HepG2 (cell line): ENCODE measurements around the gene CTNND2. TPM values are rescaled to one million over a fixed set of nuclear protein-coding genes. Genes with fewer than 3 reads are reported as not detected.
"Not testable (repeated sequence)": the region's sequence is repeated elsewhere in the genome, so short reads cannot be mapped to it uniquely, and the experiment has no call there.

Experiments
- ATAC-seq: fragments of 200-7000 bp; cut with Tn5 transposase; 3 replicates; pipeline ENCODE4 v1.9.1; 2020; ENCODE audit warnings: mild to moderate bottlenecking, moderate library complexity
- BruUV-seq: library from RNA; stranded (reverse); fragments of 400-500 nt; replicated peaks from 2 replicates; lab custom pipeline; 2021; lab: Mats Ljungman, UMichigan
- CTCF ChIA-PET: fragments of 300-600 bp; formaldehyde crosslinking; extraction: SDS; loops from one replicate; lab custom pipeline; 2021; ENCODE audit warnings: low total read pairs, inconsistent platforms, low intra/inter-chr PET ratio; lab: Yijun Ruan, JAX
- POLR2A ChIA-PET: fragments of 350-600 bp; sonication (Branson Sonifier 250); formaldehyde crosslinking; loops from one replicate; lab custom pipeline; 2020; ENCODE audit warnings: antibody characterized with exemption, inconsistent platforms; lab: Yijun Ruan, JAX
- DNase-seq: peaks from one replicate; pipeline ENCODE4 v3.0.0-alpha.2; 2015; ENCODE audit warnings: low spot score
- FAIRE-seq: peaks from 3 replicates; lab custom pipeline; 2011; peaks lifted over from hg19 to GRCh38; lab: Jason Lieb, UNC
- H2AFZ ChIP-seq: one replicate; pipeline ENCODE4 v1.6.1; 2011; ENCODE audit warnings: low read length, inconsistent platforms
- H3K27ac ChIP-seq: fragments of 300-600 bp; 3 replicates; pipeline ENCODE4 v1.8.0; 2011; ENCODE audit warnings: mixed run types, mild to moderate bottlenecking, mixed read lengths, low read length, inconsistent platforms; ENCODE audit not compliant: insufficient read depth; ENCODE audit errors: extremely low read length
- H3K27me3 ChIP-seq, 2 experiments: fragments of 200-600 bp in 1 of 2; 2 replicates in 1 of 2; 3 replicates in 1 of 2; pipeline versions ENCODE4 v1.6.0 to v1.8.0; 2011; ENCODE audit warnings: low read length in 2 of 2, mild to moderate bottlenecking in 2 of 2, moderate library complexity in 2 of 2, inconsistent platforms in 1 of 2; ENCODE audit not compliant: insufficient read depth in 2 of 2, control insufficient read depth in 1 of 2
- H3K36me3 ChIP-seq, 2 experiments: fragments of 200-600 bp in 1 of 2; replicated peaks in 1 of 2; 2 replicates in 1 of 2; 3 replicates in 1 of 2; pipeline versions ENCODE4 v1.5.1 to v1.8.0; 2011; ENCODE audit warnings: low read length in 2 of 2, inconsistent platforms in 1 of 2; ENCODE audit not compliant: insufficient read depth in 2 of 2, control insufficient read depth in 1 of 2
- H3K4me1 ChIP-seq: 2 replicates; pipeline ENCODE4 v1.5.1; 2012; ENCODE audit warnings: low read length, inconsistent platforms; ENCODE audit not compliant: insufficient read depth
- H3K4me2 ChIP-seq: 2 replicates; pipeline ENCODE4 v1.6.0; 2011; ENCODE audit warnings: low read depth, low read length, inconsistent platforms
- H3K4me3 ChIP-seq, 3 experiments: fragments of 200-600 bp in 1 of 3; sonication (generic), shearing (Covaris generic) in 1 of 3; replicated peaks in 1 of 3; 2 replicates each; pipeline ENCODE4 v1.5.1; 2011 to 2016; ENCODE audit warnings: low read length in 3 of 3, inconsistent platforms in 2 of 3, low read depth in 2 of 3, mild to moderate bottlenecking in 2 of 3, control low read depth in 1 of 3, mixed read lengths in 1 of 3; ENCODE audit not compliant: insufficient read depth in 1 of 3
- H3K79me2 ChIP-seq: one replicate; pipeline ENCODE4 v1.6.1; 2011; ENCODE audit warnings: low read length, inconsistent platforms; ENCODE audit not compliant: insufficient read depth
- H3K9ac ChIP-seq: 2 replicates; pipeline ENCODE4 v1.6.0; 2011; ENCODE audit warnings: mild to moderate bottlenecking, low read depth, low read length, inconsistent platforms; ENCODE audit not compliant: insufficient read depth
- H3K9me3 ChIP-seq: 2 replicates; pipeline ENCODE4 v1.5.1; 2012; ENCODE audit warnings: mild to moderate bottlenecking, low read length
- H4K20me1 ChIP-seq: 2 replicates; pipeline ENCODE4 v1.6.0; 2011; ENCODE audit warnings: inconsistent platforms, mild to moderate bottlenecking, low read length, moderate library complexity; ENCODE audit not compliant: insufficient read depth
- GPN1 ChIP-seq: sonication (generic); formaldehyde crosslinking; IDR thresholded peaks from 2 replicates; pipeline ENCODE4 v1.5.1; 2020; ENCODE audit warnings: missing genetic modification reagents, borderline replicate concordance
- IRF1 ChIP-seq: sonication (generic); formaldehyde crosslinking; IDR thresholded peaks from 2 replicates; pipeline ENCODE4 v1.4.0; 2020; ENCODE audit warnings: low read depth, mild to moderate bottlenecking, missing genetic modification reagents
- JARID2 ChIP-seq: sonication (generic); formaldehyde crosslinking; IDR thresholded peaks from 2 replicates; pipeline ENCODE4 v1.8.1; 2023; ENCODE audit warnings: missing genetic modification reagents, inconsistent platforms; ENCODE audit not compliant: insufficient replicate concordance
- MED8 ChIP-seq: sonication (generic); formaldehyde crosslinking; IDR thresholded peaks from 2 replicates; pipeline ENCODE4 v1.8.1; 2023; ENCODE audit warnings: mild to moderate bottlenecking, missing genetic modification reagents; ENCODE audit not compliant: insufficient replicate concordance
- RORA ChIP-seq: sonication (generic); formaldehyde crosslinking; IDR thresholded peaks from 2 replicates; pipeline ENCODE4 v1.5.0; 2020; ENCODE audit warnings: mild to moderate bottlenecking, missing genetic modification reagents, moderate library complexity
- STAG1 ChIP-seq: sonication (generic); formaldehyde crosslinking; IDR thresholded peaks from 2 replicates; pipeline ENCODE4 v1.4.0; 2020; ENCODE audit warnings: missing genetic modification reagents
- TCF12 ChIP-seq, 2 experiments: fragments of 450-650 bp in 1 of 2; sonication (generic) in 1 of 2; formaldehyde crosslinking in 1 of 2; IDR thresholded peaks; 2 replicates each; pipeline versions ENCODE4 v1.6.1 to v1.8.0; 2017 to 2022; ENCODE audit warnings: antibody characterized with exemption in 1 of 2, mild to moderate bottlenecking in 1 of 2, missing genetic modification reagents in 1 of 2, moderate library complexity in 1 of 2
- ZNF331 ChIP-seq: sonication (generic); formaldehyde crosslinking; IDR thresholded peaks from 2 replicates; pipeline ENCODE4 v1.4.0; 2020; ENCODE audit warnings: missing genetic modification reagents
- WGBS: methylation state at CpG from one replicate; pipeline ENCODE4 v1.1.6; 2017; ENCODE audit warnings: low lambda C conversion rate; 5-methylcytosine and 5-hydroxymethylcytosine counted together
- in situ Hi-C: cut with HindIII; loops from 2 replicates; pipeline ENCODE4 v1.10.0; 2017; ENCODE audit warnings: low pct_unique_long_range_greater_than_20kb; ENCODE audit not compliant: extremely low pct_ligation_motif_present
- intact Hi-C: fragments of 100-400 bp; cut with micrococcal nuclease; formaldehyde crosslinking; loops from one replicate; pipeline ENCODE4 v1.10.0; 2022; ENCODE audit not compliant: unreplicated experiment
- polyA plus RNA-seq, 8 experiments: library from polyadenylated mRNA; depleted of rRNA in 3 of 8; stranded (reverse) in 7 of 8; unstranded in 1 of 8; fragments of >200 nt; fragmentation: Illumina TruSeq in 4 of 8; extraction: Trizol in 4 of 8; gene quantifications; 2 replicates each; pipeline versions ENCODE4 v1.2.1 to v1.2.3, GENCODE V29; 2011 to 2016; ENCODE audit warnings: low read depth in 4 of 8, missing spikeins in 1 of 8, mixed read lengths in 1 of 8; ENCODE audit not compliant: insufficient read depth in 1 of 8
- total RNA-seq, 5 experiments: library from RNA; depleted of rRNA; stranded (reverse); fragments of >200 nt; fragmentation: Illumina TruSeq; extraction: Trizol; gene quantifications; 2 replicates each; pipeline ENCODE4 v1.2.3, GENCODE V29; 2016; ENCODE audit warnings: low read depth in 1 of 5
- TF ChIP-seq, protein P1 (sequence below): sonication (generic); formaldehyde crosslinking; IDR thresholded peaks from 2 replicates; pipeline ENCODE4 v1.4.0; 2020; ENCODE audit warnings: mild to moderate bottlenecking, missing genetic modification reagents
- TF ChIP-seq, protein P2 (sequence below): sonication (generic); formaldehyde crosslinking; IDR thresholded peaks from 2 replicates; pipeline ENCODE4 v1.5.0; 2020; ENCODE audit warnings: missing genetic modification reagents, mild to moderate bottlenecking, borderline replicate concordance

Gene CTNND2
- total and polyA plus RNA-seq, 2 of the 13 experiments (the other 11 are each of a cell fraction or from before 2014, with no cell fraction given): not detected

DNA sequence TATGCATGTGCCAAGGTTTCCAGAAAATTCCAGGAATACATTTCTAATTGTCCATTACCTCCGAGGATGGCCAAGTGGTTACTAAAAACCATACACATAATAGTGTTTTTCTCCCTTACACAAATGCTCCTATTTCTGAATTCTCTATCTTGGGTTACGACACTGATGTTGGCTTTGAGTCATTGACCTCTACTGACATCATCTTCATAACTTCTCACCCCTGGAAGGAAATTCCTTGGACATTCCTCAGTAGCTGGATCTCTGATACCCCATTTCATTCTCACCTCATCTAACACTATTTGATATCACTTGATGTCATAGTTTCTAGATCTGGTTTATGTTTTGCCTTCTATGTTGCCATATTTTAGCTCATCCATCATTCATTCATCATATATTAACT, 287.2 kb downstream of the CTNND2 start:
- H3K4me1 ChIP-seq: peaks cover 7% of the 10 kb centered on the region
- no TSS peak for BruUV-seq
- CTCF ChIA-PET: no interaction called here
- no peaks in the 10 kb centered on the region; a peak in 1 of 5 replicates for H3K27me3 ChIP-seq
- in situ Hi-C loops (loop anchor here (5.0 to 25.0 kb wide), 2 partner anchors 230 to 350 kb away; no protein-coding TSS in a partner anchor), intact Hi-C loops (loop anchor here (5.0 kb wide), 1 partner anchor 110 kb away; no protein-coding TSS in a partner anchor)
- H3K79me2 ChIP-seq: no peaks in the 10 kb centered on the region
- TF ChIP-seq JARID2 (no peak), GPN1 (CRISPR knock-in tag) (no peak), MED8 (CRISPR knock-in tag) (no peak), RORA (no peak), ZNF331 (CRISPR knock-in tag) (no peak), STAG1 (CRISPR knock-in tag) (no peak), TCF12 (IDR thresholded peaks at IDR 0.05) (no peak), TCF12 (CRISPR knock-in tag; IDR thresholded peaks at IDR 0.05) (no peak), IRF1 (no peak)
- TF ChIP-seq, protein P1, sequence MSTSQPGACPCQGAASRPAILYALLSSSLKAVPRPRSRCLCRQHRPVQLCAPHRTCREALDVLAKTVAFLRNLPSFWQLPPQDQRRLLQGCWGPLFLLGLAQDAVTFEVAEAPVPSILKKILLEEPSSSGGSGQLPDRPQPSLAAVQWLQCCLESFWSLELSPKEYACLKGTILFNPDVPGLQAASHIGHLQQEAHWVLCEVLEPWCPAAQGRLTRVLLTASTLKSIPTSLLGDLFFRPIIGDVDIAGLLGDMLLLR (CRISPR knock-in tag): no peak
- TF ChIP-seq, protein P2, sequence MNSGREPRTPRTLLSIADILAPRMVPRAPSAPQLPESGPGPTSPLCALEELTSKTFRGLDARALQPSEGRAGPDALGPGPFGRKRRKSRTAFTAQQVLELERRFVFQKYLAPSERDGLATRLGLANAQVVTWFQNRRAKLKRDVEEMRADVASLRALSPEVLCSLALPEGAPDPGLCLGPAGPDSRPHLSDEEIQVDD (CRISPR knock-in tag): no peak
- H3K27ac ChIP-seq: no peak overlapping the region
- H3K9ac ChIP-seq: no peak overlapping the region
- 46% methylated on average over 2 of the region's 2 CpGs for WGBS
- H3K4me2 ChIP-seq: no peak overlapping the region
- H2AFZ ChIP-seq: no peak overlapping the region
- H3K36me3 ChIP-seq: no peaks in the 10 kb centered on the region
- POLR2A ChIA-PET: no interaction called here
- H3K9me3 ChIP-seq: no peaks in the 10 kb centered on the region
- H4K20me1 ChIP-seq: no peaks in the 10 kb centered on the region; the same call in 1 of the 2 replicates
- no peak for DNase-seq
- no peak for ATAC-seq
- no peak overlapping the region for H3K4me3 ChIP-seq
- no peak for FAIRE-seq

DNA sequence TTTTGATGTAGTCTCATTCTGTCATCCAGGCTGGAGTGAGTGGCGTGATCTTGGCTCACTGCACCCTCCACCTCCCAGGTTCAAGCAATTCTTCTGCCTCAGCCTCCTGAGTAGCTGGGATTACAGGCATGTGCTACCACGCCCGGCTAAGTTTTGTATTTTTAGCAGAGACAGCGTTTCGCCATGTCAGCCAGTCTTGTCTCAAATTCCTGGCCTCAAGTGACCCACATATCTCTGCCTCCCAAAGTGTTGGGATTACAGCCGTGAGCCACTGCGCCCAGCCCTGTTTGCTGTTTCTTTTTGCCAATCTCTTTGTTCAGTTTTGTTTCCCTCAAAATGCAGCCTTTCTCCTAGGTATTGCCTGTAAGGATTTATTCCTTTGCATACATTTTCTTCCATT, 287.6 kb downstream of the CTNND2 start:
- H3K4me3 ChIP-seq, H2AFZ ChIP-seq, BruUV-seq, H3K4me2 ChIP-seq, H3K36me3 ChIP-seq, H3K27ac ChIP-seq, ATAC-seq, H3K4me1 ChIP-seq, H3K9me3 ChIP-seq, FAIRE-seq, H3K27me3 ChIP-seq, POLR2A ChIA-PET, H3K9ac ChIP-seq, H4K20me1 ChIP-seq, H3K79me2 ChIP-seq, DNase-seq, CTCF ChIA-PET: not testable (repeated sequence)
- WGBS: 39% methylated on average over 7 of the region's 7 CpGs
- intact Hi-C loops: loop anchor here (5.0 kb wide), 1 partner anchor 109 kb away; no protein-coding TSS in a partner anchor
- in situ Hi-C loops: loop anchor here (5.0 to 25.0 kb wide), 2 partner anchors 229 to 349 kb away; no protein-coding TSS in a partner anchor
